Activated T-cell treated with anti-CD3 and anti-CD28 coated beads, Interleukin-2, amount 50 U/mL, for 4 hours (primary cell): ENCODE measurements around the gene CCM2. TPM values are rescaled to one million over a fixed set of nuclear protein-coding genes. Genes with fewer than 3 reads are reported as not detected.
"Not testable (repeated sequence)": the region's sequence is repeated elsewhere in the genome, so short reads cannot be mapped to it uniquely, and the experiment has no call there.

Experiments used
- ATAC-seq, 2 donors: fragments of 200-7000 bp; cut with Tn5 transposase; one replicate each; pipeline ENCODE4 v1.10.0; 2021
- DNase-seq: peaks from one replicate; pipeline ENCODE4 v3.0.0-alpha.2; 2020
- H3K27me3 Mint-ChIP-seq: one replicate; pipeline ENCODE4 v1.8.0; 2021; ENCODE audit warnings: low read depth, mixed read lengths
- H3K36me3 Mint-ChIP-seq: one replicate; pipeline ENCODE4 v1.8.0; 2022; ENCODE audit warnings: mixed read lengths; ENCODE audit not compliant: insufficient read depth
- H3K4me1 Mint-ChIP-seq: one replicate; pipeline ENCODE4 v1.8.0; 2021; ENCODE audit warnings: low read depth, mixed read lengths
- H3K4me3 Mint-ChIP-seq: one replicate; pipeline ENCODE4 v1.8.0; 2021; ENCODE audit warnings: mild to moderate bottlenecking, moderate library complexity, mixed read lengths
- H3K9me3 Mint-ChIP-seq: one replicate; pipeline ENCODE4 v1.8.0; 2021; ENCODE audit warnings: mixed read lengths
- total RNA-seq, 3 donors: library from RNA; stranded (reverse); gene quantifications; one replicate each; pipeline ENCODE4 v1.2.1, GENCODE V29; 2021

CCM2 gene
- total RNA-seq, 3 donors from 2014 or later, result 35.9 to 38.2 (median 36.6) TPM

GRCh38 chr7:45100761-45101480 lies 100.9 kb downstream of the CCM2 start:
- H3K36me3 Mint-ChIP-seq, result peaks cover 16% of the 10 kb centered on the region

DNA sequence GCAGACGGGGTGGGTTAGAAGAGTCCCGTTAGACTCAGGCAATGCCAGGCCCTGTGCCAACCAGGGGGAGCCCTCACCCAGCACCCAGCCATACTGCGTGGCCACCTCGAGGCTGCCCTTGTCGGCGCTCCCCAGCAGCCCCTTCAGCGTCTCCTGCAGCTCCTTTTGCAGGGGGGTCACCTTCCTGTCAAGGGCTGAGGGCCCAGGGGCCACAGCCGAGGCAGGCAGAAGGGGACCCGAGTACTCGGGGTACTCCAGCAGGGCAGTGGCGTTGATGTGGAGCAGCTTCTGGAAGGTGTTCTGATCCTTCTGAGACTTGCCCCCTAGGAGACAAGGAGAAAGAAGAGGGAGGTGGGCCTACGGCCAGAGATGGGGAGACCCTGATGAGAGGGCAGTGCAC lies 101.7 kb downstream of the CCM2 start:
- Mint-ChIP-seq H3K4me3 (no peak overlapping the region), H3K4me1 (peaks cover 3% of the 10 kb centered on the region), H3K36me3 (peaks cover 16% of the 10 kb centered on the region), H3K9me3 (no peaks in the 10 kb centered on the region), H3K27me3 (no peaks in the 10 kb centered on the region)
- DNase-seq (no peak), ATAC-seq (no peak)

More at GRCh38 chr7:45100761-45101480, 100.9 kb downstream of the CCM2 start:
- H3K9me3 Mint-ChIP-seq, result no peaks in the 10 kb centered on the region
- H3K4me1 Mint-ChIP-seq, result no peaks in the 10 kb centered on the region
- H3K27me3 Mint-ChIP-seq, result no peaks in the 10 kb centered on the region
- H3K4me3 Mint-ChIP-seq, result no peak overlapping the region
- ATAC-seq, result no peak
- DNase-seq, result no peak

DNA sequence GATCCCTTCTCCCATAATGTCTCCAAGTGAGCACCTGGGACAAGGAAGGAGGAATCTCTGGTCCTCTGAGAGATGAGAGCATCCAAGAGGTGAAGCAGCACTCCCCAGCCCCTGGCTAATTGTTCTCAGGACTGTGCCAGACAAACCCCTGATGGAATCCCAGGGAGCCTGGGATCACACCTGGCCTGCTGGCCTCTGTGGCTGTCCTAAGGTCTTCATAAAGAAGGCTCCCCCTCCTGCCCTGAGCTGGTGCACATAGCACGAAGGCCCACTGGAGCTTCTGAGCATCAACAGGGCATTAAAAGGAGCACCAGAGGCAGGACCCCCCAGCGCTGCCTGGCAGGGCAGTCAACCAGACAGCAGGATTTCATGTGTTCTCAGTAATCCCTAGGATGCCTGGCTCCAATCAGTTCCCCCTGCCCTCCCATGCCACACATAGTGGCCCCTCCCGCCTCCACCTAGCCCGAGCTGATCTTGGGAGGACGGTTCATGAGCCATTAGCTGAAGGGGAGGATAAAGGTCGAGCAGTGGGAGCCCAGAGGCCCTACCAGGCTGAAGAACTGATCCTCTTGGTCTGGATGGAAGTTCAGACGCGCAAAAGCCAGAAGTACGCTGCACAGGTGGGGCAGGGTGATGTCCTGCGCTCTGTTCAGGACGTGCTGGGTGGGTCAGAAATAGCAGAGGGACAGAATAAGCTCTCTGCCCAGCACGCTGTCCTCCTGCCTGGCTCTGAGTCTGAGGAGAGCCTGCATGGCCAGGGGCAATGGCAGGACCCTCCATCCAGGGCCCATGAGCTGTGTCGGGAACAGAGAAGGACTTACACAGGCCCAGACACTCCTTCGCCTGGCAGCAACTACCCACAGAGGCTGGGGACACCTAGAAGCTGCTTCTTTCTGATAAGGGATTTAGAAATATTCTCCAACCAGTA lies 103.0 kb downstream of the CCM2 start:
- peaks cover 25% of the 10 kb centered on the region for H3K36me3 Mint-ChIP-seq
- H3K27me3 Mint-ChIP-seq, result no peaks in the 10 kb centered on the region
- peaks cover 14% of the 10 kb centered on the region for H3K4me1 Mint-ChIP-seq
- no peak for ATAC-seq
- H3K9me3 Mint-ChIP-seq, result no peaks in the 10 kb centered on the region
- no peak for DNase-seq
- no peak overlapping the region for H3K4me3 Mint-ChIP-seq

DNA sequence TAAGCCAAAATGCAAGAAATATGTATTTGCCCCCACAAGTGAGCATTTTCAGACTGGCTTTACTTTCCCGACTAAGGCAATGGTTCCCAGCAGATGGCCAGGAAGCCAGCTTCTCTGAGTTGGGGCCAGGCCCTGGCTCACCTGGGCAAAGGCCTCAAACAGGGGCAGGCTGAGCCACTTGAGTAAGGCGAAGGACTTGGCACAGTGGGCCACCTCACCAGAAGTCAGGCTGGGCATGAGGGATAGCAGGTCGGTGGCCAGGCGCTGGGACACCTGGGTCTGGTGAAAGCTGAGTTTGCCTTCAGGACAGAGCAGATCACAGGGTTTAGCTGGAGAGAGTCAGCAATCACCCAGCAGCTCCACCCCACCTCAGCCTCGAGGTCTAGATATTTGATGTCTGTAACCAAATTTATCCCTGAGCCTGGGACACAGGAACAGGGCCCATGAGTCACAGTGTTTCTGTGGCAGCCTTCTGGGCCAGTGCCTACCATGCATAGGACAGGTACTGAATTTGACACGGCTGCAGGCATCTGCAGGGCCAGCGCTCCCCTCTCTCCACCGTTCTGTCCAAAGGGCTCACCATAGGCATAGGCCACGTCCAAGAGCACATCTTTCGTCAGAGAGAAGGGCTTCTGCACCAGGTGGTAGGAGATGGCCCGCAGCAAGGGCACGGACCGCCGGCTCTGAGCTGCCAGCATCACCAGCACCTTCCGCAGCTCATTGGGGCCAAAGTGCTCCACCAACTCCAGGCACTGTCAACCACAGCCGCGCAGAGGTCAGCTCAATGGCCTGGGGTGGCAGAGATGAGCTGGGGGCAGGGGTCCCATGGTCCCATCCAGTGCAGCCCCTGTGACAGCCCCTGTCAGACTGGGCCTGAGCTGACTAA lies 104.2 kb downstream of the CCM2 start:
- H3K9me3 Mint-ChIP-seq, result no peaks in the 10 kb centered on the region
- H3K27me3 Mint-ChIP-seq, result no peaks in the 10 kb centered on the region
- peaks cover 23% of the 10 kb centered on the region for H3K4me1 Mint-ChIP-seq
- peaks cover 32% of the 10 kb centered on the region for H3K36me3 Mint-ChIP-seq
- DNase-seq, result no peak
- ATAC-seq, result no peak
- no peak overlapping the region for H3K4me3 Mint-ChIP-seq

DNA sequence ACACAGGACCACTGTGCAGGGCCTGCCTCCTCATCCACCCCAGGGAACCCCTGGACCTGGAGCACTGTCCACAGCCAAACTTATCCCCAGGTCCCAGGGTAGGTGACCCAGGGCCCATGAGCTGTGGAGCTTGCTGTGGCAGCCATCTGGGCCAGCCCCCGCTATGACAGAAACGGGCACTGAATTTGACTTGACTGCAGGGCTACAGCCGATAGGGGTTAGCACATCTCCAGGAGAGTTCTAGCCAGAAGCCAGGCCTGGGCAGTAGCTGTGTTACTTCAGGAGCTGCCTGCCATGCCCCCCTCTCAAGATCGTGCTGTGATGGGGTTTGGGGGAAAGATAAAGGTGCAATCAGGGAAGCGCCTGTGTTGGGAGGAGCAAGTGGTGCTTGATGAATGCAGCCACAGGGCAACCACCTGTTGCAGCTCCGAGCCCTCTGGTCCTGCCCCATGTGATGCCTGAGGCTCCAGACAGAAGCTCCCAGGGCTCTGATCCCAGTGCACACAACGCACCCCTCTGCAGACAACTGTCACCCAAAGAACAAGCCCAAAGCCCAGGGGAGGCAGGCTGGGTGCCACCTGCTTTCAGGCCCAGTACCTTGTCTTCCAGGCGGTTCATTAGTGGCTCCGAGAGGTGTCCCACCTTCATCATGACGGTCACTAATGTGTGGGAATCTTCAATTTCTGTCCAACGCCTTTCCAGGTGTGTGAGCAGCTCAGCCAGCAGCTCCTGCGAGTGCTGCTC lies 105.0 kb downstream of the CCM2 start:
- peaks cover 32% of the 10 kb centered on the region for H3K36me3 Mint-ChIP-seq
- no peak for DNase-seq
- ATAC-seq, result no peak
- peaks cover 26% of the 10 kb centered on the region for H3K4me1 Mint-ChIP-seq
- H3K4me3 Mint-ChIP-seq, result no peak overlapping the region
- H3K27me3 Mint-ChIP-seq, result no peaks in the 10 kb centered on the region
- no peaks in the 10 kb centered on the region for H3K9me3 Mint-ChIP-seq

- no peak for DNase-seq
- Mint-ChIP-seq H3K9me3 (no peaks in the 10 kb centered on the region), H3K4me3 (no peak overlapping the region), H3K4me1 (peaks cover 30% of the 10 kb centered on the region), H3K27me3 (no peaks in the 10 kb centered on the region), H3K36me3 (peaks cover 30% of the 10 kb centered on the region)
- ATAC-seq, result peak; percentile 24 to 38
Observed at GRCh38 chr7:45105588-45106188, 105.7 kb downstream of the CCM2 start.

DNA sequence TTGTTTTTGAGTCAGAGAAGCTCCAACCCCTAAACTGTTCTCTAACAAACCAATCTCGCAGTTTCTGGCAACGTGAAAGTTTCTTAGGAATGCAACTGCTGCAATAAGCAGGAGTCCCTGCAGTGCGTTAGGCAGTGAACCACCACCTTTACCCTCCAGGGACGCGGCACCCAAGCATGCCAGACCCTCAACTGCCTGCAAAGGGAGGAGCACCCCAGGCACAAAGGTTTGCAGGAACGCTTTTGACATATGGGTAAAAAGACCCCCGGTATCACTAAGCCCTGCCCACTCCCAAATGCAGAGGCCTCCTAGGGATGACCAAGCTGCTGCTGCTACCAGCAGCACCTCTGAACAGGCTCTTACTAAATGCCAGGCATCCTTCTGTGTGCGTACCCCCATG lies 106.8 kb downstream of the CCM2 start:
- DNase-seq, result no peak
- Mint-ChIP-seq H3K27me3 (no peaks in the 10 kb centered on the region), H3K9me3 (no peaks in the 10 kb centered on the region), H3K36me3 (peaks cover 32% of the 10 kb centered on the region), H3K4me3 (no peak overlapping the region), H3K4me1 (peaks cover 33% of the 10 kb centered on the region)
- ATAC-seq, result no peak

- no peak for ATAC-seq
- H3K36me3 Mint-ChIP-seq, result peaks cover 29% of the 10 kb centered on the region
Observed at GRCh38 chr7:45107356-45107755, 107.4 kb downstream of the CCM2 start.

DNA sequence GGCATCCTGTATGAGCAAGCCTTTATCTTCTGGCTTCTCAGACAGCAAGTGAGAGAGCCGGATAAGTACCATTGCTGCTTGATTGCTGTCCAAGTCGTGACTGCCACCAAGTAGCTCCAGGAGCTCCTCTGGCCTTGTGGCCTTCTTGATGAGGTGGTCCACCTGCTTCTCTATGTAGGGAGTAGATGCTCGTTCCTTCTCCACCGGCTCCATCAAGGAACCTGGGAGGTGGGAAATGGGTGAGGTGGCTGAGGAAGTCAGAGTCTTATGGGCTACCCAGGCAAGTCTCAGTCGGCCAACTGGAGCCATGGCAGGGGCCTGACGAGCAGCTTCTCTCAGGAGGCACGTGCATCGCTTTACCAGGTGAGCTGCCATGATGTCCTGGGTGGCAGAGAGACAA lies 108.9 kb downstream of the CCM2 start:
- DNase-seq (no peak), ATAC-seq (no peak)
- Mint-ChIP-seq H3K4me3 (peak overlapping the region; percentile 54), H3K36me3 (peaks cover 25% of the 10 kb centered on the region), H3K4me1 (peaks cover 42% of the 10 kb centered on the region), H3K27me3 (no peaks in the 10 kb centered on the region), H3K9me3 (no peaks in the 10 kb centered on the region)

More at GRCh38 chr7:45107356-45107755, 107.4 kb downstream of the CCM2 start:
- no peaks in the 10 kb centered on the region for H3K27me3 Mint-ChIP-seq
- H3K9me3 Mint-ChIP-seq, result no peaks in the 10 kb centered on the region
- DNase-seq, result no peak
- peak overlapping the region; percentile 69 for H3K4me3 Mint-ChIP-seq
- H3K4me1 Mint-ChIP-seq, result peaks cover 38% of the 10 kb centered on the region

- ATAC-seq, result peak; percentile 95 to 96
Observed at GRCh38 chr7:45111298-45112223, 111.6 kb downstream of the CCM2 start, which contains the start of gene TBRG4. Gene TBRG4, minus strand, starts transcription at chr7:45111697. Its CDS starts 2,460 bp downstream, at chr7:45109237.

DNA sequence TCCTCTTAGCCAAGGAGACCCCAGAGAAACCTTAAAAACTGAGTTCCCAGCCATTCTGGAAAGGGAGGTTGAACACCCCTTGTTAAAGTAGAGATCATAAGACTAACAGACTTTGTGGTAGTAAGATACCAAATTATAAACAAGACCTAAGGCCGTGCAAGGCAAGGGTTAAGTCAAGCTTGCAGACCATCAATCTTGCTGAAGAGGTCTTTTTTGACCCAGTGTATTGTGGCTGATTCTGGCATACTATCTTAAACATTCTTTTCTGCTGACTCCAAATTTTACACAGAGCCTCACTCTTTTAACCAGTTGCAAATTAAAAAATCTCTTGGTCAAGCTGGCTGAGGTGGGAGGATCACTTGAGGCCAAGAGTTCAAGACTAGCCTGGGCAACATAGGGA lies 112.6 kb downstream of the CCM2 start:
- Mint-ChIP-seq H3K27me3 (peaks cover 4% of the 10 kb centered on the region), H3K36me3 (peaks cover 18% of the 10 kb centered on the region), H3K4me1 (peaks cover 31% of the 10 kb centered on the region), H3K4me3 (peak overlapping the region; percentile 59), H3K9me3 (no peaks in the 10 kb centered on the region)
- DNase-seq (no peak), ATAC-seq (no peak)

More at GRCh38 chr7:45111298-45112223, 111.6 kb downstream of the CCM2 start, which contains the start of gene TBRG4:
- Mint-ChIP-seq H3K4me3 (peak within 1 kb of the TSS; percentile 96), H3K4me1 (peaks cover 39% of the 10 kb centered on the region), H3K9me3 (no peaks in the 10 kb centered on the region), H3K27me3 (peaks cover 2% of the 10 kb centered on the region), H3K36me3 (peaks cover 23% of the 10 kb centered on the region)
- peak; percentile 92 for DNase-seq

- not testable (repeated sequence) for H3K4me3 Mint-ChIP-seq, H3K27me3 Mint-ChIP-seq, ATAC-seq, H3K9me3 Mint-ChIP-seq, DNase-seq, H3K36me3 Mint-ChIP-seq
- H3K4me1 Mint-ChIP-seq, result peaks cover 19% of the 10 kb centered on the region
Observed at GRCh38 chr7:45114257-45114656, 114.3 kb downstream of the CCM2 start.
